Embryonic facial prominence (tissue), 1 donor: ENCODE data around the gene EIF3I.
A peak's percentile ranks its signal among the peaks of the same experiment; 100 is the strongest.

Experiments used
- DNase-seq: peaks from one replicate; pipeline ENCODE4 v3.0.0-alpha.2; 2016; ENCODE audit errors: extremely low spot score

Gene EIF3I

GRCh38 chr1:32198237-32199042 is 23.8 kb upstream of the EIF3I start:
- DNase-seq, result no peak

GRCh38 chr1:32199043-32199716 is 23.0 kb upstream of the EIF3I start:
- DNase-seq, result no peak

DNA sequence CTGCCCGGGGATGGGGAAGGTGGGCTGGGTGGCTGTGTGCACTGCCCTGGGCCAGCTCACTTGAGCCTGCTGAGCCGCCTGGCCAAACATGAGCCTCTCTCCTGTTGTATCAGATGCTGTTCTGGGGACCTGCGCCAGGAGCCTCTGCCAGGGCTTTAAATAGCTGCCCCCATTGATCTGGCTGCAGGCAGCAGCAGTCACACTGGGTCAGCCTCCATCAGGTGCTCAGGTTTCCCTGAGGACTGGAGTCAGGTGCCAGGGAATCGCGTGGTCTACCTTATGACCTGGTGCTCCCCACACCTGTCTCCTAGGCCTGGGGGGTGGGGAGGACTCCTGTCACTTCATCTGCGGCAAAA is 22.5 kb upstream of the EIF3I start:
- DNase-seq, result no peak

- DNase-seq, result peak; percentile 60
Observed at GRCh38 chr1:32200226-32201010, 21.8 kb upstream of the EIF3I start, which contains the start of gene CCDC28B. TSS of gene CCDC28B (plus strand) at chr1:32200595. CDS start at chr1:32201936, 1,341 bp downstream.

DNA sequence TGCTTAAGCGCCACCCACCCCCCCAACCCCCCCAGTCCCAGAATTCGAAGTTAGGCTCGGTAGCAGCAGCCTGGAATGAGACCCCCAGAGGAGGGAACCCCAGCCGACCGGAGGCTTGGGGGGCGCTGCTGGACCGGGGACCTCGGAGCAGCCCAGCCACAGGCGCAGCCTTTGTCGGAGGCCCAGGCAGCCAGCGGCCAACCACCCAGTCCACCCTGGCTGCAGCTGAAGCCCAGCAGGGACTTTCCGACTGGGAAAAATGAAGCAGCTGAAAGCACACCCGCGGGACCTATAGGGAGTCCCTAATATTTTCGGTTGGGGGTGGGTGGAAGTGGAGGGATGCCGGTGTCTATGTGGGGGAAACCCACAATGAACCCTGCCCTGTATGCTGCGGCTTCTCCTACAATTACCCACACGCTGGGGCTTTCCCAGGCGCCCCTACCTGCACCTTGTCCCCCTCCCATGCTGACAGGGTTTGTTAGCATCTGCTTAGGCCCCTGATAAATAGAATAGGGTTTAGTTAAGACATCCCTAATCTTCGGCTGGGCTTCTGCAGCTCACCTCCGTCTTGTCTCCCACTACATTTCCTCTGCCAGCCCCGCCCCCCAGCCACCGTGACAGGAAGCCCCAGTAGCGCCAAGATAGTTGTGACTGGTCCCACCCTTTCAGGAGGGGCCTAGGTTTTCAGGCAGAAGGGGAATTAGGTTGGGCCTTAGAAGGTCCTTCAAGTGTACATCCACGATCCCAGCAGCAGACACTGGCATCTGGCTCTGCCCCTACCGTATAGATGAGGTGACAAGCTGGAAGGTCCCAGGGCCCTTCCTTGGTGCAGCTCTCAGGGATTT is 21.0 kb upstream of the EIF3I start:
- no peak for DNase-seq

DNA sequence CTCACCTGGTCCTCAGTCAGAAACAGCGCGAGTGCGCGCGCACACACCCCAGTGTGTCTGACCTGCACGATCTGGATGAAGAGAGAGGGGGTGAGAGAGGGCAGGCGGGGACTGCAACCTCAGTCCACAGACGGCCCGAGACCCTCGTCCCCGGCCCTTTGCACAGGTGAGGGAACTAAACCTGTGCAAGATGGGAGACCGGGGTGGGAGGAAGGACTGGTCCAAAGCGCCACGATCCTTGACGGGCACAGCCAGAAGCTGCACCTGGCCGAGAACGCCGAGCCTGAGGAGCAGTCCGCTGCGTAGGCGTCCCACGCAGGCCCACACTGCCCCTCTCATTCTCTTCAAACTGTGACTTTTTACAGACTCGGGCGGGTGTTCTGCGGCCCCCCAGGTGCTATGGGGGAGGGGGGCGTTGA is 17.3 kb upstream of the EIF3I start:
- DNase-seq, result no peak

DNA sequence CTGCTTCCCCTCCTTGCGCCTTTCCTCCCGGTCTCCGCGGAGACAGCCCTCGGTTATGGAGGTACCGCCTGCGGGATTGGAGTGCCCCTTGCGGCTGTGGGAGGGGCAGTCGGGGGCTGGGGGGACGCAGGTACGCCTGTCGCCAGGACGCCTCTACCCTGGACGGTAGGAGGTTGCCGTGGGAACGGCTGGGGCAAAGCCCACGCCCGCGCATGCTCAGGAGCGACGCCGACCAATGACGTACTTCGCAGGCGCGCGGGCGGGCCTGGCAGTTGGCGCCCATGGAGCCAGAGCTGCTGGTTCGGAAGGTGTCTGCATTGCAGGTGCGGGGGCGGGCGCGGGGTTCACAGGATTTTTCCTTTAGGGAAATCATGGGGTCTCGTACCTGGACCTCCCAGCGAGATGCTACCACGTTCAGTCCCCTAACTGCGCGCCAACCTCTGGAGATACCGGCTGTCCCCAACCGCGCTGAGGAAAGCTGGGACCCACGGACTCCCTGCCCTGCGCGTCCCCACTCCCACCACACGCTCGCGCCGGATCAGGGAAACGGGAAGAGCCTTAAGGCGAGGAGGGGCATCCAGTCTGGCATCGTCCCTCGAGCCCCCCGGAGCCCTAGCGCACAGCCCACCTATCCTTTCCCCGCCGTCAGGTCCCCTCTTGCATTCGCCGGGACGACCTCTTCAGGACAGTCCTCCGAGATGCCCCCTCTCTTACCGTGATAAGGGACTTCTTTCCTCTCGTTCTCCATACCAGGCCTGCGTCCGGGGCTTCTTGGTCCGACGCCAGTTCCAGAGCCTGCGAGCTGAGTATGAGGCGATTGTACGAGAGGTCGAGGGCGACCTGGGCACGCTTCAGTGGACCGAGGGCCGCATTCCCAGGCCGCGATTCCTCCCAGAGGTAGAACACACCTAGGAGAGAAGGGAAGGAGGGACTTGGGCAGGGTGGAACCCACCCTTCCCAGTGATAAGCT is 16.5 kb upstream of the EIF3I start, which contains the start of gene IQCC:
Gene IQCC, plus strand, starts transcription at position 271 of the 970 bp plus-strand sequence. Its CDS starts 11 bp downstream, at position 282.
- DNase-seq, result peak; percentile 74

DNA sequence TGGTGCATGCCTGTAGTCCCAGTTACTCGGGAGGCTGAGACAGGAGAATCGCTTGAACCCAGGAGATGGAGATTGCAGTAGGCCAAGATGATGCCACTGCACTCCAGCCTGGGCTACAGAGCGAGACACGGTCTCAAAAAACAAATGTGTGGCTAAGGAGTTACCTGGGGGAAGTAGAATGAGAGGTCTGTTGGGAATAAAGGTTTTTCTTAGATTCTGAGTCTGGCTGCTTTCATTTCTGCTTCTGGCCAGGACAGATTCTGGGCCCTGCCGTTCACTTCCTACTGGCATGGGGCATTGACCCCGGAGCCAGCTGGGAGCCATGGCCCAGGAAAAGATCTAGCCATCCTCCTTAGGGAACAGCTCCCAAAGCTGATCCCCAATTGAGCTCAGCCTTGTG is 13.7 kb upstream of the EIF3I start:
- DNase-seq, result no peak

DNA sequence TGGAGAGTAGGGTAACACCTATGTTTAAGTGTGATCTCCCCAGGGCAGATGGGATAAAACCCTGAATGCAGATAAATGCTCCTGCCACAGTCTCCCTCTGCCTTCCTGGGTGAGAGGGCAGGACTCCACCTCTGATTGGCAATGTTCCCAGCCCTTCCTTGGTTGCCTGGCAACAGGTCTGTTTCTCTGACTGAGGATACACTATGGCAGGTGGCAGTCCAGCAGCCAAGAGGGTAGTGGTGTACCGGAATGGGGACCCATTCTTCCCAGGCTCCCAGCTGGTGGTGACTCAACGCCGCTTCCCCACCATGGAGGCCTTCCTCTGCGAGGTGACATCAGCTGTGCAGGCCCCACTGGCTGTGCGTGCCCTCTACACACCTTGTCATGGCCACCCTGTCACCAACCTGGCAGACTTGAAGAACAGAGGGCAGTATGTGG is 13.3 kb upstream of the EIF3I start, which contains the start of gene DCDC2B:
Gene DCDC2B, plus strand, starts transcription at position 199 of the 438 bp plus-strand sequence. Its CDS starts 5 bp downstream, at position 204.
- DNase-seq, result no peak

- no peak for DNase-seq
Observed at GRCh38 chr1:32215629-32216480, 6.4 kb upstream of the EIF3I start.

DNA sequence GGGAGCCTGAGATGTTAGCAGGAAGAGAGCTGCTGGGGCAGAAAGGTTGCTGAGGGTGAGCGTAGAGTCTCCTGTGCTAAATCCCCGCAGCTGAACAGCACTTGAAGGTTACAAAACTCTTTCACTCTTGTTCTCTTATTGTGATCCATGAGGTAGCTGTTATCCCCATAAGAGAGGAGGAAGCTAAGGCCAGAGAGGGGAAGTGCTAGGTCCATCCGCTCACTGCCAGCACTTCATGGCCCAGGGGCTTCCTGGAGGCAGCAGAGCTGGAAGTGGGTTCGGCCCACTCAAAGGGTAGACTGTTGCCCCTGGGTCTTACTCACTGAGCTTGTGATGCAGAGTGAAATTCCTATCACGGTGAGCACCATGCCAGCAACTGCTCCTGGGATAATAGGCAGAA is 5.6 kb upstream of the EIF3I start:
- no peak for DNase-seq

DNA sequence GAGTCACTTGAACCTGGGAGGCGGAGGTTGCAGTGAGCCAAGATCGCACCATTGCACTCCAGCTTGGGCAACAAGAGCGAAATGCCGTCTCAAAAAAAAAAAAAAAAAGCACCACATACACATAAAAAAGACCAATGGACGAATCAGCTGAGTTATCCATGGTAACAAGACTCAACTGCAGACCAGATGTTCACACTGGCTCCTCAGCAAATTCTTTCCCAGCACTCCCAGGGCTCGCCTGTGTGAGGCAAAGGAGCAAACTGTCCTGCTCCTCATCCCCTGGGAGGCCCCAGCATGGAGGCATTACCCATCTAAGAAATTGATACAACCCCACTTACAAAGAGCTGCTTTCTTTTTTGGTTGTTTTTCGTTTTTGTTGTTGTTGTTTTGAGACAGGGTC is 3.2 kb upstream of the EIF3I start:
- no peak for DNase-seq

DNA sequence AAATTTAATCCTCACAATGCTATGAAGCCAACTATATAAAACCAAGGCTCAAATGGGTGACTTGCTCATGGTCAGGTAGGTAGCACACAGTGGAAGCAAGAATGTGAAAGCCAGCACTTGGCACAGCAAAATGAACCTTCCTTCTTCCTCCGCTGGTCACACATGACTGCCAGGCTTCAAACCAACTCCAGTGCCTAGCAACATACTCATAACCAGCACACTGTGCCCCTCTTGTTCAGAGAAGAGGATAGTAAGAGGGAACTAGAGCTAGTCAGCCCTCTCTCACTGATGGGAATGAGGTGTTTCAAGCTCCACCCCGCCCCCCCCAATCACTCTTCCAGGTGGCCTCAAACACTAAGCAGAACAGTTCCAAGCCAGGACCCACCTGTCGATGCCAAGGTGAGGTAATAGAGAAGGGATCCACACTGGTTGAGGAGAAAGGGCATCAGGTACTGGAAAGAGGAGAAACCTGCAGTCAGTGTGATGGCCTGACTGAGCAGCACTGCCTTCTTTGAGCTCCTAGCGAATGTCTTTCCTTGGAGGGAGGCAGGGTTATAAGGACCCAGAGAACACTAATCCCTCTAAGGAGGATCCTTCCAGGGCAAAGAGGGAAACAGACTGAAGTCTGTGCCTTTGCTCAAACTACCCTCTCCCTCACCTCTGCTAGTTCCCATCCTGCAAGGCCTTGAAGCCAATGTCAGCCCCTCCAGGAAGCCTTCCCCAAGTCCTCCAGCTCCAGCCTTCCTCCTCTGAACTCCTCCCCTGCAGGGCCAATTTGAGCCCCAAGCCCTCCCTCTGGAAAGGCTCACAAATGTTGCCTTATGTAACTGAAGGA is 1.2 kb upstream of the EIF3I start:
- no peak for DNase-seq

DNA sequence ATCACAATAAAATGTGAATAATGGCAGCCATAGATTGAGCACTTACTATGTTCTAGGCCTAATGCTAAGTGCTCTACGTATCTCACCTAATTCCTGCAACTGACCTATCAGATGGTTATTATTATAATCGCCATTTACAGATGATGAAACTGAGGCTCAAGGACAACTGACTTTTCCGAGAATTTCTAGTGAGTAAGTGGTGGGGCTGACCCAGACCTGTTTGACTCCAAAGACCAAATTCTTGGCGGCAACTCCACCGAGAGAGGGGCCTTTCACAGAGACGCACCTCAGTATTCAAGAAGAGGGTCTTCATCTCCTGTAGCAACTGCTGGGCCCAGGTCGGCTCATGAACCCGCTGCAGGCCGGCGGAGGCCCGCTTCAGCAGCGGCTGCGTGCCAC is 627 bp upstream of the EIF3I start:
- no peak for DNase-seq

DNA sequence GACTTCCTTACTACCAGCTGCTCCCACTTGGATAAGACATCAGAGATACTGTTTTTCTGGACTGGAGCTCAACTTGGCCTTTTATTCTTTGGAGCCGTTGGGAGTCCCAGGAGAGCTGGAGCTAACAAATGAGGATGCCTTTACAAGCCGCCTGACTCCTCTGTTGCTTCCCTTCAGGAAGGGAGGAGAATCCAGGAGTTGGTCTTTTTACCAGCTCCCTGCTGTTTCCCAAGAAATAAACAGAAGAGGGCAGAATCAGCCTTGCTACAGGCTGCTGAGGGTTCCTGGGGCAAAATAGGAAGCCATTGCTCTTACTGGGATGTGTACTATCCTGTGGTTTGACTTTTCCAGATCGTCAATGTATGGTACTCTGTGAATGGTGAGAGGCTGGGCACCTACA is 1.5 kb downstream of the EIF3I start:
- DNase-seq, result no peak

GRCh38 chr1:32224285-32224684 is 2.1 kb downstream of the EIF3I start:
- no peak for DNase-seq

- no peak for DNase-seq
Observed at GRCh38 chr1:32228771-32229170, 6.6 kb downstream of the EIF3I start.

- DNase-seq, result no peak
Observed at GRCh38 chr1:32231843-32232432, 9.7 kb downstream of the EIF3I start.
